ENCODE measurements around the gene POLR3K. TPM values are rescaled to one million over a fixed set of nuclear protein-coding genes. Genes with fewer than 3 reads are reported as not detected.

The POLR3K gene
- total RNA-seq, result 1 to 10 TPM; 1.5 to 7.3 (median 4.8) TPM

GRCh38 chr16:53346-54236 is at the start of gene POLR3K, which contains the start of gene SNRNP25:
POLR3K (minus strand) TSS chr16:53608; CDS start chr16:53586, 22 bp downstream.
SNRNP25 (plus strand) TSS chr16:53828; CDS start chr16:54017, 189 bp downstream.
- TF ChIP-seq, protein P1, sequence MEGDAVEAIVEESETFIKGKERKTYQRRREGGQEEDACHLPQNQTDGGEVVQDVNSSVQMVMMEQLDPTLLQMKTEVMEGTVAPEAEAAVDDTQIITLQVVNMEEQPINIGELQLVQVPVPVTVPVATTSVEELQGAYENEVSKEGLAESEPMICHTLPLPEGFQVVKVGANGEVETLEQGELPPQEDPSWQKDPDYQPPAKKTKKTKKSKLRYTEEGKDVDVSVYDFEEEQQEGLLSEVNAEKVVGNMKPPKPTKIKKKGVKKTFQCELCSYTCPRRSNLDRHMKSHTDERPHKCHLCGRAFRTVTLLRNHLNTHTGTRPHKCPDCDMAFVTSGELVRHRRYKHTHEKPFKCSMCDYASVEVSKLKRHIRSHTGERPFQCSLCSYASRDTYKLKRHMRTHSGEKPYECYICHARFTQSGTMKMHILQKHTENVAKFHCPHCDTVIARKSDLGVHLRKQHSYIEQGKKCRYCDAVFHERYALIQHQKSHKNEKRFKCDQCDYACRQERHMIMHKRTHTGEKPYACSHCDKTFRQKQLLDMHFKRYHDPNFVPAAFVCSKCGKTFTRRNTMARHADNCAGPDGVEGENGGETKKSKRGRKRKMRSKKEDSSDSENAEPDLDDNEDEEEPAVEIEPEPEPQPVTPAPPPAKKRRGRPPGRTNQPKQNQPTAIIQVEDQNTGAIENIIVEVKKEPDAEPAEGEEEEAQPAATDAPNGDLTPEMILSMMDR (IDR thresholded peaks at IDR 0.05; ENCODE audit: low read depth), result no peak

DNA sequence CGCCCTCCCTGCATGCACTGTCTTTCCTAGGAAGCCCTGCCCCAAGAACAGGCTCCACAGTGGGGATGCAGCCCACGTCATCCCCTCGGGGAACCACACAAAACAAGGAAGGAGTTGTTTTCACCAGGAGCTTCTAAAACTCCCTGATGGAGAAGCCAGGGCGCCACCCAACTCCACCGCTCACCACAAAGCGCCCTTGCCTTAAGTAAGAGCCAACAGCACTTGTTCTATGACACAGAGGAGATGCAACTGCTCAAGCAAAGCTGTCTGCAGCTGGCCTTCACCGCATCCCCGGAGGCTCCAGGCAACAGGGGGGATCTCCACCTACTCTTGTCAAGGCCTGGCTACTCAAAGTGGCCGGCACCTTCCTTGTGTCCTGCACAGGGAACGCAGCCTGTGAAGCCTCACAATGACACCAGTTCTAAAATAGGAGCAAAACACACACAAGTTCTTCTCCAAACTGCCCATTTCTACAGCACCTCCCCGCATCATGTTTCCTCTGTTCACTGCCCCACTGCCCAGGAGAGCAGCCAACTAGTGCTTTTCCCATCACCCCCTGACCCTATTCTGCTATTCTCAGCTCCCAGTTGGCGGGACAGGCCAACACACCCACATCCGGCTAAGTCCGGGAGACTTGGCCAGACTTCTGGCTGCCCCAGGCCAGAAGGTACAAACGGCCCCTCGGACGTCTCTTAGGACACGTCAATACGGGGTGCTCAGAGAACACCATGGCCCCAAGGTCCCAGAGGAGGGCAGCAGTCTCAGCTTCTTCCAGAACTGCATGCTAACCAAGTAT is 48.9 kb upstream of the POLR3K start:
- TF ChIP-seq, protein P1 (IDR thresholded peaks at IDR 0.05; ENCODE audit: low read depth), result no peak

DNA sequence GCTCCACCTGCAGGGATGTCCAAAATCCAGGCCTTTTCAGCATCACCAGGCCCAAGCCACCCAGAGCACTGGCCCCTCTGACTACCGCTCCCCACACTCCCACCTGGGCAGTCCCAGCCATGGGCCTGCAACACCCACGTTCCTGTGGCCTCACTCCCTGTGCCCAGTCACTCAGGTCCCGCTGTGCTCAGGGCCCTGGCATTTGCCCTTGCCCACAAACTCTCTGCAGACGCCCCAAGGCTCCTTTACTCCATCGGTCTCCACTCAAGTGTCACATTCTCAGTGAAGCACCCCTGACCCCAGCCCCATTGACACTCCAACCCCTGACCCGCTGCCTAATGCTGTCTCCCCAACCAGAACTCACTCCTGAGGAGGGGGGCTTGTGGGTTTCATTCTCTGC is 48.2 kb upstream of the POLR3K start:
- TF ChIP-seq, protein P1 (IDR thresholded peaks at IDR 0.05; ENCODE audit: low read depth), result no peak

DNA sequence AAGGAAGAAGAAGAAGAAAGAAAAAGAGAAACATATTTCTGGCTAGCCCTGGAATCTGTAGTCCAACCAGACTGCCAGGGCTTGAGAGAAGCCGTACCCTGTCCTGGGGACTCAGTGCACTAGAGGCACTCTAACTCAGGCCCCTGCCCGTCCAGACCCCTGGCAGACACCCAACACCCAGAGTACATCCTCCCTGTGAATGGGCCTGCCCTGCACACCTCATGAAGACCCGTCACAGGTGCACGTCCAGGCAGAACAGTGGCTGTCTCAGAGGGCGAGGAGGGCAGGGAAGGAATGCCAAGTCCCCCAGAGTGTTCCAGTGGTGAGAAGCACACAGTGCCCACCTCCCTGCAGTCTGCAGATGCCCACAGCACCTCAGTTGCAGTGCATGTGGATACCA is 47.6 kb upstream of the POLR3K start:
- TF ChIP-seq, protein P1 (IDR thresholded peaks at IDR 0.05; ENCODE audit: low read depth), result no peak

DNA sequence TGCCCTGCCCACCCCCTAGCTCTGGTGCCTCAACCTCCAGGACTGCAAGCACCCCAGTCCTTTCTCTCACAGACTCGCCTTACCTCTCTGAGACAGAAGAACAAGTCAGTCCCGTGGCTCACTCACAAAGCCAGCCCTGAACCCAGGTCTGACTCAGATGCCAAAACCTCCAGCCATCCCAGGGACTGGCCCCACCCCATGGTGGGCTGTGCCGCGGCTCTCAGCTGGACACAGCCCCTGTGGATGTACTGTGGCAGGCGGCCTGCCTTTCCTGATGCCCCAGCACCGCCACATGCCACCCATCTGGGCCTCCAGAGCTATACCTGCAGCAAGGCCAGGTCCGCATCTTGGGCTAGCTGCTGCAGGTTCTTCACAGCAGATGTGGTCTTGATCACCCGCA is 44.4 kb upstream of the POLR3K start:
- TF ChIP-seq, protein P1 (IDR thresholded peaks at IDR 0.05; ENCODE audit: low read depth), result no peak

GRCh38 chr16:96935-97381 is 43.5 kb upstream of the POLR3K start:
- TF ChIP-seq, protein P1 (IDR thresholded peaks at IDR 0.05; ENCODE audit: low read depth), result no peak

DNA sequence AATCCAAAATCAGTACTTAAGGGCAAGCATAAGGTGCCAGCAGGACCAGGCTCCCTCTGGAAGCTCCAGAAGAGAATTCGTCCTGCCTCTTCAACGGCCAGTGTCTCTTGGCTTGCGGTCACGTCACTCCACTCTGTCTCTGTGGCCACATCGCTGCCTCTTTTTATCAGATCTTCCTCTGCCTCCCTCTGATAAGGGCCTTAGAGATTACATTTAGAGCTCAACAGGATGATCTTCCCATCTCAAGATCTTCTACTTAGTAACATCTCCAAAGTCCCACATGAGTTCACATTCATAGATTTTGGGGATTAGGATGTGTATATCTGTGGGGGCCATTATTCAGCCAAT is 41.5 kb upstream of the POLR3K start:
- TF ChIP-seq, protein P1 (IDR thresholded peaks at IDR 0.05; ENCODE audit: low read depth), result no peak

All from subcutaneous adipose tissue (tissue), 4 donors.